GM23338 (cell line): Measurements from ENCODE around the gene MAGI1. TPM values are rescaled to one million over a fixed set of nuclear protein-coding genes. Genes with fewer than 3 reads are reported as not detected.

ENCODE experiments used
- ATAC-seq: fragments of 200-7000 bp; cut with Tn5 transposase; 3 replicates; pipeline ENCODE4 v1.9.1; 2020
- DNase-seq: peaks from one replicate; pipeline ENCODE4 v3.0.0-alpha.2; 2015; ENCODE audit warnings: low spot score
- H2AFZ ChIP-seq: fragments of 200-600 bp; sonication (generic); 2 replicates; pipeline ENCODE4 v1.8.0; 2016; ENCODE audit warnings: antibody characterized with exemption, mild to moderate bottlenecking, moderate library complexity
- H3F3A ChIP-seq: fragments of 200-600 bp; sonication (generic); replicated peaks from 2 replicates; pipeline ENCODE4 v1.8.0; 2017; ENCODE audit warnings: antibody characterized with exemption, mixed run types, low read depth
- H3K27ac ChIP-seq: fragments of 200-600 bp; sonication (generic); 2 replicates; pipeline ENCODE4 v1.6.1; 2016; ENCODE audit warnings: low read depth
- H3K27me3 ChIP-seq: fragments of 200-600 bp; sonication (generic); 2 replicates; pipeline ENCODE4 v1.8.0; 2016; ENCODE audit warnings: mild to moderate bottlenecking, mixed run types, moderate library complexity; ENCODE audit not compliant: insufficient read depth
- H3K36me3 ChIP-seq: fragments of 200-600 bp; sonication (generic); 2 replicates; pipeline ENCODE4 v1.8.0; 2016; ENCODE audit warnings: mild to moderate bottlenecking; ENCODE audit not compliant: insufficient read depth
- H3K4me1 ChIP-seq: fragments of 200-600 bp; sonication (generic); 2 replicates; pipeline ENCODE4 v1.8.0; 2016; ENCODE audit warnings: mild to moderate bottlenecking, moderate library complexity; ENCODE audit not compliant: insufficient read depth
- H3K4me2 ChIP-seq: fragments of 200-600 bp; sonication (generic); 2 replicates; pipeline ENCODE4 v1.7.1; 2017; ENCODE audit warnings: mixed run types
- H3K4me3 ChIP-seq: fragments of 200-600 bp; sonication (generic); 2 replicates; pipeline ENCODE4 v1.6.1; 2016; ENCODE audit warnings: mixed run types
- H3K79me2 ChIP-seq: fragments of 200-600 bp; sonication (generic); replicated peaks from 2 replicates; pipeline ENCODE4 v1.8.0; 2017; ENCODE audit warnings: mild to moderate bottlenecking; ENCODE audit not compliant: insufficient read depth
- H3K9me2 ChIP-seq: fragments of 200-600 bp; sonication (generic); 2 replicates; pipeline ENCODE4 v1.8.0; 2017; ENCODE audit not compliant: insufficient read depth
- H4K20me1 ChIP-seq: fragments of 200-600 bp; sonication (generic); replicated peaks from 2 replicates; pipeline ENCODE4 v1.8.0; 2017; ENCODE audit warnings: mild to moderate bottlenecking; ENCODE audit not compliant: insufficient read depth
- H3K27ac Mint-ChIP-seq: 2 replicates; pipeline ENCODE4 v1.8.0; 2020; ENCODE audit warnings: inconsistent platforms, mild to moderate bottlenecking, moderate library complexity, mixed read lengths
- H3K27me3 Mint-ChIP-seq: 3 replicates; pipeline ENCODE4 v1.8.0; 2022; ENCODE audit warnings: low read depth, mild to moderate bottlenecking, moderate library complexity, mixed read lengths, inconsistent platforms; ENCODE audit not compliant: insufficient read depth, poor library complexity
- H3K36me3 Mint-ChIP-seq: 3 replicates; pipeline ENCODE4 v1.8.0; 2021; ENCODE audit warnings: low read depth, mild to moderate bottlenecking, inconsistent platforms, moderate library complexity, mixed read lengths
- H3K4me1 Mint-ChIP-seq: 3 replicates; pipeline ENCODE4 v1.8.0; 2020; ENCODE audit warnings: mild to moderate bottlenecking, inconsistent platforms, mixed read lengths
- H3K4me3 Mint-ChIP-seq: 3 replicates; pipeline ENCODE4 v1.8.0; 2021; ENCODE audit warnings: moderate library complexity, mild to moderate bottlenecking, inconsistent platforms, mixed read lengths
- H3K9me3 Mint-ChIP-seq: 3 replicates; pipeline ENCODE4 v1.8.0; 2020; ENCODE audit warnings: moderate library complexity, mild to moderate bottlenecking, inconsistent platforms, mixed read lengths
- CREB1 ChIP-seq: fragments of 250-450 bp; sonication (Bioruptor Pico); IDR thresholded peaks from 2 replicates; pipeline ENCODE4 v1.5.0; 2020; ENCODE audit warnings: low read depth, mild to moderate bottlenecking, moderate library complexity
- EZH2 ChIP-seq: fragments of 200-600 bp; sonication (generic); IDR thresholded peaks from one replicate; pipeline ENCODE4 v1.8.0; 2017; ENCODE audit warnings: antibody characterized with exemption, mild to moderate bottlenecking, low read depth; ENCODE audit not compliant: unreplicated experiment
- EZH2phosphoT487 ChIP-seq: fragments of 200-600 bp; sonication (generic); IDR thresholded peaks from one replicate; pipeline ENCODE4 v1.8.1; 2018; ENCODE audit warnings: antibody characterized with exemption; ENCODE audit not compliant: unreplicated experiment
- NANOG ChIP-seq: IDR thresholded peaks from 2 replicates; pipeline ENCODE4 v1.6.1; 2016; ENCODE audit warnings: antibody characterized with exemption, borderline replicate concordance
- POLR2AphosphoS5 ChIP-seq: IDR thresholded peaks from 2 replicates; pipeline ENCODE4 v1.6.1; 2016; ENCODE audit warnings: antibody characterized with exemption, low read depth
- STAT1 ChIP-seq: IDR thresholded peaks from one replicate; pipeline ENCODE4 v1.6.1; 2016; ENCODE audit warnings: antibody characterized with exemption; ENCODE audit not compliant: unreplicated experiment
- ZNF114 ChIP-seq: fragments of 250-450 bp; sonication (Bioruptor Pico); IDR thresholded peaks from 2 replicates; pipeline ENCODE4 v1.5.0; 2020; ENCODE audit warnings: mild to moderate bottlenecking, moderate library complexity
- ZNF331 ChIP-seq: fragments of 250-450 bp; sonication (Bioruptor Pico); IDR thresholded peaks from 2 replicates; pipeline ENCODE4 v1.5.0; 2020; ENCODE audit warnings: low read depth, mild to moderate bottlenecking, moderate library complexity
- polyA plus RNA-seq: library from polyadenylated mRNA; unstranded; fragments of >200 nt; fragmentation: Nextera tagmentation; extraction: Ambion mirVana; gene quantifications from 2 replicates; pipeline ENCODE4 v1.2.1, GENCODE V29; 2016
- total RNA-seq: library from RNA; depleted of rRNA; stranded (reverse); fragments of >200 nt; shearing (Covaris generic); gene quantifications from 2 replicates; pipeline ENCODE4 v1.2.3, GENCODE V29; 2014
- TF ChIP-seq, protein P1 (sequence below): IDR thresholded peaks from one replicate; pipeline ENCODE4 v1.6.1; 2018; ENCODE audit warnings: antibody characterized with exemption; ENCODE audit not compliant: unreplicated experiment
- TF ChIP-seq, protein P2 (sequence below), 2 experiments: fragments of 200-600 bp in 1 of 2; sonication (generic) in 1 of 2; conservative IDR thresholded peaks; 2 replicates each; pipeline versions ENCODE4 v1.5.1 to v1.6.1; 2016 to 2017; ENCODE audit warnings: antibody characterized with exemption in 2 of 2, low read depth in 2 of 2, mild to moderate bottlenecking in 2 of 2, moderate library complexity in 1 of 2
- TF ChIP-seq, protein P3 (sequence below): IDR thresholded peaks from 2 replicates; pipeline ENCODE4 v1.6.1; 2016; ENCODE audit warnings: antibody characterized with exemption

MAGI1 gene
- total and polyA plus RNA-seq, 2 experiments from 2014 or later: 27.4 to 71.2 TPM

DNA sequence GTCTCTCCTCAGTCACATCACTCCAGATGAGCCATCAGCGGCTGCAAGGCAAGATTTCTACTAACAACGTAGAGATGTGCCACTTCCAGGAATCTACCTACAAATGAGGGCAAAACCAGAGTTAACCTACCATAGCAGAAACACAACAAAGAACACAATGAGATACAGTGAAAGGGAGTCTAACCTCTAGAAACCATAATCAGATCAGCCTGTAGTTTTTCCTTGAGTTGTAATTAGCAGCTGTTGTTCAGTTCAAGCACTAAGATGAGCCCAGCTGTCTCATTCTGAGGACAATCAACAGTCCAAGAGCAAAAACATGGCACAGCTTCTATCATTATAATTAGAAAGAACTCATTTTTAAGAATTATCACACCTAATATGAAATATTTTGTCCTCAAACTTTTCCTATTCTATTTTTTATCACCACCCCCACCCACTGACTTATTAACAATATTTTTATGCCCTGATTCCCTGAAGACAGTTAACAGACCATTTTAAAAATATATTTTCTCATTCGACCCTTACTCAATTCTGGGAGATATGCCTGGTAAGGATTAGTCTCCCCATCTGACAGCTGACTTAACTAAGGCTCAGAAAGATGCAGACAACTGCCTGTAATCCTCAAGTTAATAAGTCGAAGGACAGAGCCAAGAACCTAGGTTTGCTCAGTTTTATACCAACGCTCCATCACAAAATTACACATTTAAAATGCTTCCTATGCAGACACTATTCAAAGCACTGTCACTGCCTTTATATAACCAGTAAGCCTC is 50.1 kb downstream of the MAGI1 start (continued):
- TF ChIP-seq, protein P1, sequence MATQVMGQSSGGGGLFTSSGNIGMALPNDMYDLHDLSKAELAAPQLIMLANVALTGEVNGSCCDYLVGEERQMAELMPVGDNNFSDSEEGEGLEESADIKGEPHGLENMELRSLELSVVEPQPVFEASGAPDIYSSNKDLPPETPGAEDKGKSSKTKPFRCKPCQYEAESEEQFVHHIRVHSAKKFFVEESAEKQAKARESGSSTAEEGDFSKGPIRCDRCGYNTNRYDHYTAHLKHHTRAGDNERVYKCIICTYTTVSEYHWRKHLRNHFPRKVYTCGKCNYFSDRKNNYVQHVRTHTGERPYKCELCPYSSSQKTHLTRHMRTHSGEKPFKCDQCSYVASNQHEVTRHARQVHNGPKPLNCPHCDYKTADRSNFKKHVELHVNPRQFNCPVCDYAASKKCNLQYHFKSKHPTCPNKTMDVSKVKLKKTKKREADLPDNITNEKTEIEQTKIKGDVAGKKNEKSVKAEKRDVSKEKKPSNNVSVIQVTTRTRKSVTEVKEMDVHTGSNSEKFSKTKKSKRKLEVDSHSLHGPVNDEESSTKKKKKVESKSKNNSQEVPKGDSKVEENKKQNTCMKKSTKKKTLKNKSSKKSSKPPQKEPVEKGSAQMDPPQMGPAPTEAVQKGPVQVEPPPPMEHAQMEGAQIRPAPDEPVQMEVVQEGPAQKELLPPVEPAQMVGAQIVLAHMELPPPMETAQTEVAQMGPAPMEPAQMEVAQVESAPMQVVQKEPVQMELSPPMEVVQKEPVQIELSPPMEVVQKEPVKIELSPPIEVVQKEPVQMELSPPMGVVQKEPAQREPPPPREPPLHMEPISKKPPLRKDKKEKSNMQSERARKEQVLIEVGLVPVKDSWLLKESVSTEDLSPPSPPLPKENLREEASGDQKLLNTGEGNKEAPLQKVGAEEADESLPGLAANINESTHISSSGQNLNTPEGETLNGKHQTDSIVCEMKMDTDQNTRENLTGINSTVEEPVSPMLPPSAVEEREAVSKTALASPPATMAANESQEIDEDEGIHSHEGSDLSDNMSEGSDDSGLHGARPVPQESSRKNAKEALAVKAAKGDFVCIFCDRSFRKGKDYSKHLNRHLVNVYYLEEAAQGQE: no peak
- TF ChIP-seq ZNF114 (no peak), EZH2phosphoT487 (no peak), POLR2AphosphoS5 (no peak), NANOG (no peak)

GRCh38 chr3:65986285-65986684 is 52.4 kb downstream of the MAGI1 start:
- no peak overlapping the region for H3K27ac ChIP-seq
- H3K9me2 ChIP-seq: no peaks in the 10 kb centered on the region
- H3K4me1 ChIP-seq: peaks cover 13% of the 10 kb centered on the region
- TF ChIP-seq, protein P2, sequence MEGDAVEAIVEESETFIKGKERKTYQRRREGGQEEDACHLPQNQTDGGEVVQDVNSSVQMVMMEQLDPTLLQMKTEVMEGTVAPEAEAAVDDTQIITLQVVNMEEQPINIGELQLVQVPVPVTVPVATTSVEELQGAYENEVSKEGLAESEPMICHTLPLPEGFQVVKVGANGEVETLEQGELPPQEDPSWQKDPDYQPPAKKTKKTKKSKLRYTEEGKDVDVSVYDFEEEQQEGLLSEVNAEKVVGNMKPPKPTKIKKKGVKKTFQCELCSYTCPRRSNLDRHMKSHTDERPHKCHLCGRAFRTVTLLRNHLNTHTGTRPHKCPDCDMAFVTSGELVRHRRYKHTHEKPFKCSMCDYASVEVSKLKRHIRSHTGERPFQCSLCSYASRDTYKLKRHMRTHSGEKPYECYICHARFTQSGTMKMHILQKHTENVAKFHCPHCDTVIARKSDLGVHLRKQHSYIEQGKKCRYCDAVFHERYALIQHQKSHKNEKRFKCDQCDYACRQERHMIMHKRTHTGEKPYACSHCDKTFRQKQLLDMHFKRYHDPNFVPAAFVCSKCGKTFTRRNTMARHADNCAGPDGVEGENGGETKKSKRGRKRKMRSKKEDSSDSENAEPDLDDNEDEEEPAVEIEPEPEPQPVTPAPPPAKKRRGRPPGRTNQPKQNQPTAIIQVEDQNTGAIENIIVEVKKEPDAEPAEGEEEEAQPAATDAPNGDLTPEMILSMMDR (conservative IDR thresholded peaks at IDR 0.05; ENCODE audit: low read depth in 2 of 2): no peak
- TF ChIP-seq EZH2 (no peak), STAT1 (no peak), POLR2AphosphoS5 (no peak), ZNF331 (CRISPR knock-in tag) (no peak), NANOG (no peak), ZNF114 (no peak), CREB1 (CRISPR knock-in tag) (no peak), EZH2phosphoT487 (no peak)
- TF ChIP-seq, protein P1: no peak
- TF ChIP-seq, protein P3, sequence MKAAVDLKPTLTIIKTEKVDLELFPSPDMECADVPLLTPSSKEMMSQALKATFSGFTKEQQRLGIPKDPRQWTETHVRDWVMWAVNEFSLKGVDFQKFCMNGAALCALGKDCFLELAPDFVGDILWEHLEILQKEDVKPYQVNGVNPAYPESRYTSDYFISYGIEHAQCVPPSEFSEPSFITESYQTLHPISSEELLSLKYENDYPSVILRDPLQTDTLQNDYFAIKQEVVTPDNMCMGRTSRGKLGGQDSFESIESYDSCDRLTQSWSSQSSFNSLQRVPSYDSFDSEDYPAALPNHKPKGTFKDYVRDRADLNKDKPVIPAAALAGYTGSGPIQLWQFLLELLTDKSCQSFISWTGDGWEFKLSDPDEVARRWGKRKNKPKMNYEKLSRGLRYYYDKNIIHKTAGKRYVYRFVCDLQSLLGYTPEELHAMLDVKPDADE: no peak
- 0 out of 2 replicates have a peak, but pooled peaks cover 3% of the 10 kb centered on the region for H3F3A ChIP-seq
- H3K4me1 Mint-ChIP-seq: peaks cover 15% of the 10 kb centered on the region
- no peaks in the 10 kb centered on the region for H3K9me3 Mint-ChIP-seq
- H3K4me3 Mint-ChIP-seq: no peak overlapping the region
- peaks cover 13% of the 10 kb centered on the region for H4K20me1 ChIP-seq
- H3K36me3 ChIP-seq: no peaks in the 10 kb centered on the region
- H2AFZ ChIP-seq: no peak overlapping the region
- ATAC-seq (no peak), DNase-seq (no peak)
- H3K4me2 ChIP-seq: no peak overlapping the region
- peaks cover 44% of the 10 kb centered on the region for H3K79me2 ChIP-seq
- no peak overlapping the region for H3K4me3 ChIP-seq
- no peaks in the 10 kb centered on the region for H3K27me3 Mint-ChIP-seq
- H3K27ac Mint-ChIP-seq: no peak overlapping the region
- H3K36me3 Mint-ChIP-seq: no peaks in the 10 kb centered on the region
- H3K27me3 ChIP-seq: no peaks in the 10 kb centered on the region
